ENCODE results near the gene PXDN.
"Not testable (repeated sequence)": the region's sequence is repeated elsewhere in the genome, so short reads cannot be mapped to it uniquely, and the experiment has no call there.

The PXDN gene

DNA sequence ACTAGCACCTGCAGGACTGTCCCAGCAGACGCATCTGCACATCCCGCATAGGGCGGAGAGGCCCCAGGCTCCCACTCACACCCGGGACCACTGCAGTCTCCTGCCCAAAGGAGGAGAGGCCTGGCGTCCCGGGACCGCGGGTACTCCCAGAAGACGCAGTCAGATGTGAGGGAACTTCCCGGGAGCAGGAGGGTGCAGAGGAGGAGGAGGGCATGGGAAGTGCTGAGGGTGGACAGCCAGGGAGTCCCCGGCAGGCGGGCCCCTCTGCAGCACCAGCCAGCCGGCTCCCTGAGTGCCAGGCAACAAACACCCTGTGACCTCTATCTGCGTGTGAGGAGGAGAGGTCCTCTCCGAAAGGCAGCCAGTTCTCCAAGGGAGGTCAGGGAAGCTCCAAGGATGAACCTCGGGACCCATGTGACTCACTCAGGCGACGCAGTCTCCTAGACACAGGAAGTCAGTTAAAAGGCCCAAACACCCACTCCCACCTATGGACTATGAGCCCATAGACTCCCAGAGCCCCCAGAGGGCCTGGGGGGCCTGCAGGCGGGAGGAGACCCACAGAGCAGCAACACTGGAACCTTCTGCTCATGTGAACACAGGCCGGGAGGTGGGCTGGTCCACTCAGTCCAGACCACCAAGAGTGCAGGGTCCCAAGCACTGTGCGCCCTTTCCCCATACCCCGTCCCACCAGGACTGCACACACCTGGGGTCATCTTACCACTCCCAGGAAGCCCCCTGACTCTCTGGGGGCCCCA is 4.2 kb downstream of the PXDN start:
- DNase-seq: no peak

DNA sequence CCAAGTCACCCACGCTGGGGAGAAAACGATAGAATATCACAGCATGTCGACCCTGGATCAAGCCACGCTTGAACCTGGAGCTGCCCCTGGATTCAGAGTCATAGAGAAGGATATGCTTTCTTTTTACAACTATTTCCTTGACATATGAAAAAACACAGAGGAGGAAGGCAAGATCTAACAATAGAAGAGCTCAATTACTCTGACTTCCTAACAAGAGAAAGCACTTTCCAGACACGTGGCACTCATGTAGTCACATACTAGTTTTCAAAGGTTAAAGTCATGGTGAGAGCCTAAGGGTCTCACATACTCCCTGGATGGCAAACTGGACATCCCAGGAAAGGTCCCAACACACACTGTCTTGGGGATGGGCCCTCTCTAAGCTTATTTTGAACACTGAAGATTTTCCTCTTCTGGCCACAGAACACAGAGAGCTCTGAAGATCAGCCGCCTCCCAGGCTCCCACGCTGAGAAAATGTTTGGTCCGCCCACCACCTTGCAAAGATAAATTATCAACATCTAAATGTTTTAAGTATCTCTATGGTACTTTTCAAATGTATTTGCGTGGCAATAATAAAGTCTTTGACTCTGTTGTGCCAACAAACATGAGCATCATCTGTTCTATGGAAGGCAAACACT is 4.9 kb downstream of the PXDN start:
- DNase-seq: no peak

DNA sequence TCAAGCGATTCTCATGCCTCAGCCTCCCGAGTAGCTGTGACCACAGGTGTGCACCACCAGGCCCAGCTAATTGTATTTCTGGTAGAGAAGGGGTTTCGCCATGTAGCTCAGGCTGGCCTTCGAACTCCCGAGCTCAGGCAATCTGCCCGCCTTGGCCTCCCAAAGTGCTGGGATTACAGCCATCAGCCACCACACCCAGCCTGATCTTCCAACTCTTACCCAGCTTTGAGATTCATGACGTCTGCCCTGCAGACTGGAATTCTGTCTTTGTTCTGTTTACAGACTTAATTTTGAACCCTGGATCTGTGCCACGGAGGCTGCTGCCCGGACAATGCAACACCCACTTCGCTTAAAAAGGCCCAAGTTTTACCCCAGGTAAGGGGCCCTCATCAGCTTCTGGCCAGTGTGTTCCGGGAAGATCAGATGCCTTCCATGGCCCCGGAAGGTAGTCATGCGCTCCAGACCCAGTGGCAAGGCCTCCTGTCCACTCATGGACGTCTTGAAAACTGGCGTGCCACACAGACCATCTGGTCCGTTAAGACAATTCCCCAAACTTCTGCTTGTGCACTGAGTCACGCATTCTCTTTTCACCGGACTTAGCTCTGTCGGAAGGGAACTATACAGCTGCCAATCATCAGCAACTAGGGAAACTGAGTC is 5.5 kb downstream of the PXDN start:
- no peak for DNase-seq

DNA sequence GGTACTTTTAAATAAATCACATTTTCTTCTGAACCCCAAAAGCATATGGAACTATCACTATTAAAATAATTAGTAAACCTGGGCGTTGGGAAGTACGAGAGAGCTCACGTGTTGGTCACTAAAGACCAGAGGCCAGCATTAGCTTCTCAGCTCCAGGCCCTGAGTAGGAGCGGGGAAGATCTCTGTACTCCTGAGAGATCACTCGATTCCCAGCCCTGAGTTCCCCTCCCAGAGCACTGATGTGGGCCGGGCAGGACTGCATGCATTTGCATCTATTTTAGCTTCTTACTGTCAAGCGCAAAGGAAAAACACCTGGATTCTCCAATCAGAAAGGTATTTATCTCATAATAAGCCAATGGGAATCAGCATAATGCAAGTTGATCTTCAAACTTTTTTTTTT is 6.2 kb downstream of the PXDN start:
- no peak for DNase-seq

DNA sequence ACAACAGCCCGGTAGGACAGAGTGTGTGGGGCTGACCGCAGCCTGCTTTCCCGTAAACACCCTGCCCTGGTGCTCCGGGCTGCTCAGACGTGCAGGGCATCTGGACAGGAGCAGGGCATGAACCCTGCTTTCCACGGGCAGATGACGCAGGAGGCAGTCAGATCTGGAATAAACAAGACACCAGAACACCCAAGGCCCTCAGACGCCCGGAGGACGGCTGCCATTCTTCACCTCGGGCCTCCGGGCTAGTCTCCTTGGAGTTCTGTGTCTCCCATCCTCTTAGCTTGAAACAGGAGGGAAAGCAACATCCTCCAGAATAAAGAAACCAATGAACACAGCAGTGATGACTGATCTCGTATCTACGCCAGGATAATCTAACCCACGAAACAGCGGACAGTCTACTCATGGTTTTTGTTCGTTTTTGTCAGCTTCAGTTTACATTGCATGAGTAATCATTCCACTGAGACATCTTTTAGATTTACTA is 7.3 kb downstream of the PXDN start:
- no peak for DNase-seq

DNA sequence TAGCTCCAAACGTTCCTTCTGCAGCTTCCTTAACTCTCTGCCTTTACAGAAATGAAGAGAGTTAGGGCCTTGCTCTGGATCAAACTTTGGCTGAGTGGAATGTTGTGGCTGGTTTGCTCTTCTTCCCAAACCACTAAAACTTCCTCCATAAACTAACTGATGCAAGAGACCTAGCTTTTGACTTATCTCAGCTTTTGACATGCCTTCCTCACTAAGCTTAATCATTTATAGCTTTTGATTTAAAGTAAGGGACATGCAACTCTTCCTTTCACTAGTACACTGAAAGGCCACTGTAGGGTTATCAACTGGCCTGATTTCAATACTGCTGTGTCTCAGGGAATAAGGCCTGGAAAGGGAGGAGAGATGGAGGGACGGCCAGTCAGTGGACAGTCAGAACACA is 8.3 kb downstream of the PXDN start:
- DNase-seq: no peak

DNA sequence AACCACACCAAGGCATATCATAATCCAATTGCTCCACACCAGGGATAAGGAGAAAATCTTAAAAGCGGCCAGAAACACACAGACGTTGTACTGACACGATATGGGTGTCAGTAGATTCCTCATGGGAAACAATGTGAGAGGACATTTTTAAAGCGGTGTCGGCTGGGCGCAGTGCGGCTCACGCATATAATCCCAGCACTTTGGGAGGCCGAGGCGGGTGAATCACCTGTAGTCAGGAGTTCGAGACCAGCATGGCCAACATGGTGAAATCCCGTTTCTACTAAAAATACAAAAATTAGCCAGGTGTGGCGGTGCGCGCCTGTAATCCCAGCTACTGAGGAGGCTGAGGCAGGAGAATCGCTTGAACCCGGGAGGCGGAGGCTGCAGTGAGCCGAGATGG is 11.0 kb downstream of the PXDN start:
- not testable (repeated sequence) for DNase-seq

DNA sequence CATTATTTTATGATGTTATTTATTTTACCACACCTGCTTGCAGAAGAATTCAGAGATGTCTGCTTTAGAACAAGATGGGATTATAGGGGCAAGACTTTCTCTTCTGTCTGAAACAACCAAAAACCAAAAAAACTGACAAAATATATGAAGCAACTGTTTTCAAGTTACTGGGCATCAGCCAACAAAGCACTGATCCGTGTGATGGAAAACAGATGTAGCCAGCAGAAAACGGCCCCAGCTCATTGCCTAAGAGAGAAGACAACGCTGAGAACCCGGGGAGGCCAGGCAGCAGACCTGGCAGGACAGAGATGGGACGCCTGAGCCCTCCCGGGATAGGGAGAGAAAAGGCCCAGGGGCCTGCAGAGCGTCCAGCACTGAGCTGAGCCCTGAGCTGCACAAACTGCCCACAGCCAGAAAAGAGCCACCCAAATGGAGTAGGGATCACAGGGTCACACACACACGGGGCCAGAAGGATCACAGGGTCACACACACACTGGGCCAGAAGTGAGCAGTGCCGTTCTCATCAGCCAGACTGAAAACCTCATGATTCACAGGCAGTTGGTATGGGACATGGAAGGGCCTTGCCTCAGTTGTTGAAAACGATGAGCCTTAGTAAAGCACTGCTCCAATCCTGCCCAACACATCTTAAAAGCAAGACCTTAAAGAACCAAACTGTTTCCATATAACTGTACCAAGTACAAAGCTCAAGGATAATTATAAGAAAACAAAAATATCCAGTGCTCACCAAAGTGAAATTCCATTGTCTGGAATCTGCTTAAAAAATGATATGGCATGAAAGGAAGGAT is 12.1 kb downstream of the PXDN start:
- DNase-seq: no peak

DNA sequence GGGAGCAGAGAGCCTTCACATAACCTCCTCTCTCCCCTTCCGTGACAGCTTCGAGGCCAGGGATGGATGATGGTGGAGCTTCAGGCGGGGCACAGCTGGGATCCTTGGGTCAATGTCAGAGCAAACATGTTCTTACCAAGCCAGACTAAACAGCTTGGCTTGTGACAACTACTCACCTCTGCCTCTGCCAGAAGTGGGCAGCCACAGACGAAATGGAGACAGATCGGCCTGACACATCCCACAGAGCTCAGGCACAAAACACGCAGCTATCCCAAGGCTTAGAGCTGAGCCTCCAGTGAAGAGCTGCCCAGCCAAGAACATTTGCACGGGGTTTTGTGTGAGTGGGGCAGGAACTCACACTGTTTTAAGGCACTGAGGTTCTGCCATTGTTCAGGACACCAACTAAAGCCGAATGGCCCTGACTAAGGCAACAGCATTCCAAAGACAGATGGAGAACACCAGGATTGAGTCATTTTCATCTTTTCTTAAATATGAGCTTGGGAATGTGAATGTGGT is 12.8 kb downstream of the PXDN start:
- no peak for DNase-seq

DNA sequence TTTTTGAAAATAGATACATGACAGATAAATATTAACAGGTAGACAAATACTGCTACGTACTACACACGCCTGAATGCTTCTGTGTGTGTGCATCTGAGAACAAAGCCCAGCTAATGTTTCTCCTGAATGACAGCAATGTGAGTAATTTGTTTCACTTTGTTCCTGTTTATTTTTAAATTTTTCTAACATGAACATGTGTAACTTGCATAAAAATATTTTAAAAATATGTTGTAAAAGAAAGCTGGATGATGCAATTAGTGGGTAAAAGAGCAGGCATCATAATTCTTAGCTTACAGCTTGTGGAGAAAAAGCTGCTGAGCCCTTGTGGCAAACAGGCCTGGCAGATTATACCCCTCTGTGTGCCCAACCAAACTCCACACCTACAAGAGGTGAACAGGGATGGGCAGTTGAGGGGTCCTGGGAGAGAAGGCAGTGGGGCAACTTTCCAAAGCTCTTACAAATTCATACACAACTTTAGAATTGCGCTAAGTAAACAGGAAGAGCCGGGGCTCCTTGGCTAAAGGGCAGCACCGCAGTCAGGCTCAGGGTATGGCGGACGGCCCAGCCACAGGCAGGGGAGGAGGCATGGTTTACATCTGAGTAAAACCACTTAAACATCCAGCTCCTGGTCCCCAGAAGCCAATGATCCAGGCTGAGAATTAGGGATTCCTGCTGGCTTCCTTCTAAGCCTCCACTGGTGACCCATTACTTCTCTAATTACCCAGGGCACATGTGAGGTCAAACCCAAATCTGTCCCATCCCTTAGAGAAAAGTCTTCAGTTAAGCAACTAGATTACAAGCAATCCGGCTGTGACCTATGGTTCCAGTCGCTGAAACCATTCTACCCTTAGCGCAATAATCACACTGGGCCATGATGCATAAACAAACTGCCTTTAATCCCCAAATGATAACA is 14.0 kb downstream of the PXDN start:
- no peak for DNase-seq

DNA sequence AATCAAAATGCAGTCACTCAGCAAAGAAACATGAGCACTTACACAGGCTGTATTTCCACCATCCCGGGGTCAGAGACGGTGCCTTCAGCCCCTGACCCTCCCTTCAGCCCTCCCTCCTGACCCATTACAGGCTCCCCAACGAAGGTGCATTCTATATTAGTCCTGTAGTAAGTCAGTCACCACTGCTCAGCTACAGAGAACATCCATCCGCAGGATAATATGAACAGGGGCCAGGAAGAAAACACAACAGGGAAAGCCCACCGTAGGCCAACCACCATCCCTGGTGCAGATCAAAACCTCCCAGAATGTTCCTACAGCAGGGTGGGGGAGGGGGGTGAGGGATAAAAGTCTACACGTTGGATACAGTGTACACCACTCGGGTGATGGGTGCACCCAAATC is 15.1 kb downstream of the PXDN start:
- no peak for DNase-seq

DNA sequence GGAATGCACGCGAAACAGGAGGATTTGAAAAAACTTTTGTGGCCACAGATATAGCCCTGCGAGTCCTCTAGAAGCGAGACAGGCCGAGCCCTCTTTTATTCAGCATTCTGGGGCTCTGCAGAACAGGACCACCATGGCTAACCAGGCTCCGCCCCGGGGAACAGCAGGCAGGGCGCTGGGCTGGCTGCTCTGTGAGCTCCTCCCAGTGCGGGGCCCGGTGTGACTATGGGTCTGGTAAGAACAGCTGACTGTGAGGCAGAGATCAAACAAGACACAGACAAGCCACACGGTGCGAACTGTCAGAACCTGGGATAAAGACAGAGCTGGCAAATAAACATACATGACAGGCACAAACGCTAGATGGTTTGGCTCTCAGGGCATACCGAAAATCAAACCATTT is 15.5 kb downstream of the PXDN start:
- DNase-seq: no peak

DNA sequence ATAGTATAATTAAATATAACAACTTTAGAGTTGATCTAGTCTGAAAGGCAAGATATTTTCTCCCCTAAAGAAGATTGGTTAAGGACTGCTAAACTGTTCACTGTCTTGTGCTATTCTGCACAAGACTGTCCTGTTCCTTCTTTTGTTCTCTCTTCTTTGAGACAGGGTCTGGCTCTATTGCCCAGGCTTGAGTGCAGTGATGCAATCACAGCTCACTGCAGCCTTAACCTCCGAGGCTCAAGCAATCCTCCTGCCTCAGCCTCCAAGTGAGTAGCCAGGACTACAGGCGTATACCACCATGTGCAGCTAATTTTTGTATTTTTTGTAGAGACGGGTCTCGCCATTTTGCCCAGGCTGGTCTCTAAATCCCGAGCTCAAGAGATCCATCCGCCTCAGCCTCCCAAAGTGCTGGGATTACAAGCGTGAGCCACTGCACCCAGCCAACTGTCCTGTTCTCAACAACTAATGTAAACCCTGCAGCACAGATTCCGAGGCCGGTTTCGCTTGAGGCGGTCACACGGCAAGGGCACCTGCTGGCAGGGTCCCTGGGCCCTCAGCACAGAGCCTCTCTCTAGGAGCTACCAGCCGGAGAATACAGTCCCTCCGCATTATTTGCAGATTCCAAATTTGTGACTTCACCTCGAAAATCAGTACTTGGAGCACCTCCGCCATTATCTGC is 16.4 kb downstream of the PXDN start:
- no peak for DNase-seq

DNA sequence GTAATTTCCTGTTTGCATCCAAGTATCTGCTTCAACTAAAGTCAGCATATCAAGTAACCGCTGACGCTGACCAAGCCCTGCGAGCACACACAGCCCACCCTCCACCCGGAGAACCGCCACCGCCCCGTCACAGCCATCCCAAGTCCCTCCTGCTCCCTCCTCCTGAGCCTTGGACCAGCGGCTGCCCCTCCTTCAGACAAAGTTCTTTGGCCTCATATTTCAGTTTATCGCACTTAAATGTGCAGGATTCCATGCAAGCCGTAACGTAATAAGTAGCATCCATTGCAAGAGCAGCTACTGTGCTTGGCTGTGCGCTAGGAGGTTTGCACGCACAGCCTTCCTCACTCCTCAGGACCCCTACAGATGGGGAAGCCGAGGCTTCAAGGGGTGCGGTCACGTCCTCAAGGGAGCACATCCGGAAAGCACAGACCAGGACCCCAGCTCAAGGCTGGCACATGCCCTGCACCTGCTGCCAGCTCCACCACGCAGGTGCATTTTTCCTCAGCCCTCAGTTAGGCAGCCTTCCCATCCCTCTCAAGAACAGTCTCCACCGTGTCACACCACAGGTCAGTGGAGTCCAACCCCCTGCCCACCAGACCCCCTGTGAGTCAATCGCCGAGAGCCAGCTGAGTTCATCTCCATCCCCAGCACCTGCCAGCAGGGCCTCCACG is 17.1 kb downstream of the PXDN start:
- DNase-seq: no peak

DNA sequence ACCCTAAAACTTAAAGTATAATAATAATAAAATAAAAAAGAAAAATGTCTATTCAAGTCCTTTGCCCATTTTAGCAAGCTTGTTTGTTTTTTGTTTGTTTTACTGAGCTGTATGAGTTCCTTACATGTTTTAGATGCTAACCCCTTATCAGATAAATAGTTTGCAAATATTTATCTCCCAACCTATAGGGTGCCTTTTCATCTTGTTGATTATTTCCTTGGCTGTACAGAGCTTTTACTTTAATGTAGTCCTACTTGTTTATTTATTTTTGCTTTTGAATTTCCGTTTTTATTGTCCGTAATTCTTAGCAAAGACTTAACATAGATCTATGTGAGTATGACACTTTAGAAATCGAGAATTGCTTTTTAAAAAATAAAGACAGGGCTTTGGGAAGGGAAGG is 17.8 kb downstream of the PXDN start:
- no peak for DNase-seq

DNA sequence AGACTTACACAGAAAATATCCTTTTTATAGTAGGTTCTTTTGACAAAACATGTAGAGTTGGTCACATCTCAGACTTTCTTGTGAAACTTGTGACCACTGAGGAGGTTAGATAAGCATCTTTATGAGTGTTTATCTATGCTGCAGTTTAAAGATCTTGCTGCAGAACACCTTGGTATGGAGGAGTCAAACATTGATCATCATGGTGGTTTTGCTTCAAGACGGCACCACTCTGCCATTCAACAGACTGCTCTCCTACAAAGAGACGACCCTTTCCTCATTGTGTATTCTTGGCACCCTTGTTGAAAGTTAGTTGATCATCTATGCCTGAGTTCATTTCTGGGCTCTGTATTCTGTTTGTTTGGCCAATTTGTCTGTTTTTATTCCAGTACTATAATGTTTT is 20.0 kb downstream of the PXDN start:
- DNase-seq: not testable (repeated sequence)

DNA sequence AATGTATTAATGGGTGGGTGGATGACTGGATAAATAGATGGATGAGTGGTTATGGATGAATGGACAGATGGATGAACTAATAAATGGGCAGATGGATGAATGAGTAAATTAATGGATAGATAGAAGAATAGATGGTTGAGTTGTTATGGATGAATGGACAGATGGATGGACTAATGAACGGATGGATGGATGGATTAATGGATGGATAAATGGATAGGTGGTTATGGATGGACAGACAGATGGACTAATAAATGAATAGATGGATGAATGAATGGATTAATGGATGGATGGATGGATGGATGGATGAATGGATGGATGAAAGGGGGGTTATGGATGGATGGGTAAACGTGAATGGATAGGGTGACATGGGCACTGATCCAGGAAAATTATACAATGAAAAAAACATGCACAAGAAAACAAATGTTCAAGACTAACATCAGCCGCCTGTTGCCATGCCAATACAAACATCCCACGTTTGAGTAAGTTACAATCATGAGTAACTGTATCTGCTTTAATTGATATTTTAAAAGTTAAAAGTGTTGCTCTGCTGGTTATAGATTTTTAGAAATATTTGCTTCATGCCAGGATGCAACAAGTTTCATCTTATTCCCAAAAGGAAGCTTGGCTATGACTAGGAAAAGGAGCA is 20.8 kb downstream of the PXDN start:
- no peak for DNase-seq

DNA sequence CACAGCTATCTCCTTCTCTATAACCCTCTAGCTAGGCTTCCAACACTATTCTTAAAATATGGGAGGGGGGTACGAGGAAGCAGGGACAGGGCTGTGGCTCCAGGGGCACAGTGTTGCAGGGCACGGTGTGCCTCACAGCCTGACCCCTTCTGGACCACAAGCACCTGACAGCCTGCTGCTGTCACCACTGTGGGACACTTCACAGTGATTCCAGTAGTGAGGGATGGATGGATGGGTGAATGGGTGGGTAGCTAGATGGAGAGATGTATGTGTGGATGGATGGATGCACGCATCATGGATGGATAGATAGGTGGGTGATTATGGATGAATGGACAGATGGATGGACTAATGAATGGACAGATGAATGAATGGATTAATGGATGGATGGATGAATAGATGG is 21.6 kb downstream of the PXDN start:
- no peak for DNase-seq

DNA sequence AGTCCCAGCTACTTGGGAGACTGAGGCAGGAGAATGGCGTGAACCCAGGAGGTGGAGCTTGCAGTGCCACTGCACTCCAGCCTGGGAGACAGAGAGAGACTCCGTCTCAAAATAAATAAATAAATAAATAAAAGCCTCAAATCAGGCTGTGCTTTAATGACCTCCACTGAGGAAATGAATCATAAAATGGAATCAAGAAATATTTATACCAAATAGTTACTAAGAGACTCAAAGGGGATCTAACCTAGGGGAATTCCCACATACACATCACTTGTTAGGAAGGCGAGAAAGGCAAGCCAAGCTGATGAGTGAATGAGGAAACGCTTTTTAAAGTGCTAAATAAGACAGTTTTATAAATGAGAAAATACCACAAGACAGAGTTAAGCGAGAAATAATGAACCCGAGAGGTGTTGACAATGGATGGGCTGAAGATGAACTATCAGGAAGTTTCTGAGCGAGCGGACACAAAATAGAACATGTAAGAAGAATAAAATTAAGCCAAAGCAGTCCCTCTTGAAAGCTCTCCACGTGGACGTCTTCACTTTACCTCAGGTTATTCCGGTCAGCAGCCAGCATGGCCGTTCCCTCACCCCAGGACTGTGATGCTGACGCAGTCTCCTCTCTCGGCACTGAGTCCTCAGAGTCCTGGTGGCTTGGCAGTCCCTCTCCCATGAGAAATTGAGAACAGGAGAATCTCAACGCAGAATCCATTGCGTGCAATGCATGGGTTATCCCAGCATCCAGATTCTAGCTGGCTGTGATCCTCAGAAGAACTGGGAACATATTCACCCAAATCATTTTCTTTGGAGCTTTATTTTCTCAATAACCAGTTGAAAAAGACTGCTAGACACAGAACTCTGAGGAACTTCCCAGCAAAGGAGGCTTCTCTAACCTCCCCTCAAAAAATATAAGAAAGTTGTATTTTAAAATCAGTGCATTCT is 22.3 kb downstream of the PXDN start:
- no peak for DNase-seq
